HL-60/S4 treated with phorbol 12-myristate 13-acetate at 8.2 ng/mL for 4 days and 3 days (cell line): ENCODE results near the gene CYP39A1.

Experiments used
- in situ Hi-C: fragments of 300-500 bp; cut with MboI; formaldehyde crosslinking; loops from 2 replicates; pipeline ENCODE4 v1.15.0; 2022; ENCODE audit warnings: low sequenced_read_pairs

The CYP39A1 gene

GRCh38 chr6:46525583-46525982, 127.0 kb downstream of the CYP39A1 start:
- in situ Hi-C loops, result no loop called here

DNA sequence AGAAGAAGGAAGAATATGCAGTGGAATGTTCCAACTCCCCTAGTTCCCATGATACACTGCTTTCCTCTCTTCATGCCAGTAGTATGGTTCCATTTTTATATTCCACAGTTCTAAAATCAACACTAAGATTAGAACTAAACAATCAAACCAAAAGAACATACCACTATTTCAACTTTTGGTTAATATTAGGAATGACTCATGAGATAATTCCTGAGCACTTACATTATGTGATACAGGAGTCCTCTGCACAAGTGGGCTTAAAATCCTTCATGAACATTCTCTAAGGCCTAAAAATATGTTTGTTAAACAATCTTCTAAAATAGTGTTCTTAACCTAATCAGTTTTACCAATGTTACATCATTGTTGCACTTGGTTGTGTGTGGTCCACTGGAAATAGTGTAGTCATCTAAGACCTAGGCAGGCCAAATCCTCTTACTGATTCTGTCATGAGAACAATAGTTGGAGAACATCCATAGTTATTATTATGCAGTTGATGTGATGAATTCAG, 131.1 kb downstream of the CYP39A1 start:
- in situ Hi-C loops, result no loop called here

DNA sequence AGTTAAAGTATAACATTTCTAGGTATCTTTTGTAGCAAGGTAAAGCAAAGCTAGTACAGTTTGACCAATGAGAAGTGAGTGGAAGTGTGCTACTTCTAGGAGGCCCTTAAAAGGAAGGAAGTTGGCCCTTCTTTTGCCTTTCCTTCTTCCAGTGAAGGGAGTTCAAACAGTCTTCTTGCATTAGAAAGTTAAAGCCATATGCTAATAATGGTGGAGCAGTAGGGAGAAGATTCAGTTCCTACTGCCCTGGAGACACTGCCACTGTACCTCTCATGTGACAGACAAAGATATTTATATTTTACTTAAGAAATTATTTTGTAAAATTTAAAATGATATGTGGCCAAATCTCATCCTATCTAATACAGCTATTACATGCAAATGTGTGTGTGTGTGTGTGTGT, 135.4 kb downstream of the CYP39A1 start:
- in situ Hi-C loops, result no loop called here

- in situ Hi-C loops, result no loop called here
Measured at GRCh38 chr6:46513533-46513932, 139.1 kb downstream of the CYP39A1 start.

- in situ Hi-C loops, result no loop called here
Measured at GRCh38 chr6:46511320-46511719, 141.3 kb downstream of the CYP39A1 start.

DNA sequence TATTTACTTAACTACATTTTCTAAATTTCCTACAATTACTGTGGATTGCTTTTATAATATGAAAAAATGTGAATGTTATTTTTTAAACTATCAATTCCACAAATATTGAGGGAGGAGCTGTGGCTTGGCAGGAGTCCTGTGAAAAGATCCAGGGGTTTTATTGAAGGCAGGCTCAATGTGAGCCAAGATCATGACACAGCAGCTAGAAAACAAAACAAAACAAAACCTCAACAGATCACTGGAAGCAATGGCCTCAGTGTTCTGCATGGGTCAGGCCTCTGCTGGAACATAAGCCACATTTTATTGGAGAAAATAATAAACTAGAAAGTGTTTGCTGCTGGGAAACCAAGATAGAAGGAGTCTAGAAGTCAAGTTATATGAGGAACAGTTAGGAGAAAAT, 142.0 kb downstream of the CYP39A1 start:
- in situ Hi-C loops, result no loop called here

GRCh38 chr6:46509981-46510510, 142.6 kb downstream of the CYP39A1 start:
- in situ Hi-C loops, result no loop called here

GRCh38 chr6:46509063-46509462, 143.6 kb downstream of the CYP39A1 start:
- in situ Hi-C loops, result no loop called here

DNA sequence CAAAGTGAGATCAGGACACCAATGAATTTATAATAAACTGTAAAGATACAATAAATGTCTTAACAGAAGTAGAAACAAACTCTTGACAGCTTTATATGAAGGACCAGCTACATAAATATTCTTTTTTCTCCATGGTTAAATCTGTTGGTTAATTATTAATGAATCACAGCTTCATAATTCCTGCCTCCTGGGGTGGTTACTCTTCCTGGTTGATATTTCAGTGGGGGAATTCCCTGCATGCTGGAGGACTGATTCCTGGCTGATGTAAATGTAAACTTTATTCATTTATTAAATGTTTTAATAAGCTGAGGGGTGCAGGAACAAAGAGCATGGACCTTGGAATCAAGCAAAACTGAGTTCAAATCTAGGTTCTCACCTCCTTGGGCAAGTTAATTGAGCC, 145.2 kb downstream of the CYP39A1 start:
- in situ Hi-C loops, result no loop called here

- in situ Hi-C loops, result no loop called here
Measured at GRCh38 chr6:46505693-46506512, 146.7 kb downstream of the CYP39A1 start.

DNA sequence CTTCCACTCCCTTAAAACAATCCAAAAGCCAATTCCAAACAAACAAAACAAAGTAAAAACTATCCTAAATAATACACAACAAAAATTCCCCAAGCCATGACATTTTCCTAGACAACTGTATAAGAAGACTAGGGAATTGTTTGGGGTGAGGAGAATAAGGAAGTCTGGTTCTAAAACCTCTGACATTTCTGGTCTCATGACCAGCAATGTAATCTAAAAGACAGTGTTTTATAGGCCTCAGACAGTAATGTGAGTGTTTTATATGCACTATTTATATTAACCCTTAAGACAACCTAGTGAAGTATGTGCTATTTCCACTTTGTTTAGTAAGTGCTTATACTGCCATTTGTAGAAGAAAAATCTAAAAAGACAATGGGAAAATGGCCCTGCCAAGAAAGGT, 148.4 kb downstream of the CYP39A1 start:
- in situ Hi-C loops, result no loop called here

GRCh38 chr6:46502486-46503119, 150.0 kb downstream of the CYP39A1 start:
- in situ Hi-C loops, result no loop called here

DNA sequence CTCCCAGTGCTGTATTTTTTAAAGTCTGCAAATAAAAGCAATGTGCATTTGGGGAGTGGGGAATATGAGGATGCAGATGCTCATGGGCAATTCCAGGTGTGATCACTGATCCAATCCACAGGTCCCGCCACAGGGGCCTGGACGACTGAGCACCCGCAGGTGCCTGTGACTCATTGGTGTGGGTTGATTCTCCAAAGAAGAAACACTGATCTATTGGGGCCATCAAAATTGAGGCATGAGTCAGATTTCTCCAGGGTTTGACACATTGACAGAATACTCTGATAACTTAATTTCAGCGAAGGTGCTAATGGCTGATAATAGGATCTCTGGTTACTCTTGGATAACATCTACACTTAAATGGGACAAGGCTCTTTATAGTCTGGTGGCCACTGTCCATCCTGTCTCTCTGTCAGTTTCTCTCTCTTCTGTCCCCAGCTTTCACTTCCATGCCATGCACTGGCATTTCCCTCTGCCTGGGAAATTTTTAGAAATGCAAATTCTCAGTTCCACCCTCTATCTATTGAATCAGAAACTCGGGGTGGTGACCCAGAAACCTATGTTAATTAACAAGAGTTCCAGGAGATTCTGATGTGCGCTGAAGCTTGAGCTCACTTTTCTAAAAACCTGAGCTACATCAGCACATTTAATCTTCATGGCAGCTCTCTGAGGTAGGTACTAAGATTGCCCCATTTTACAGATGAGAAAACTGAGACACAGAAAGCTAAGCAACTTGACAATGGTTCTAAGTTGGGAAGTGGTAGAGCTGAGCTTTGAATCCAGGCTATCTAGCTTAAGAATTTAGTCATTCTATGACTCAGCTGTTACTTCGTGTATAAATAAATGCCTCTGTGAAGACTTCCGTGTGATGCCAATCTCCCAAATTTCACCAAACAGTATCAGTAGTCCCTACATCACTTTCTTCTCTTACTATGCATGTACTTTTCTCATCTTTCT, 151.2 kb downstream of the CYP39A1 start:
- in situ Hi-C loops, result no loop called here

- in situ Hi-C loops, result no loop called here
Measured at GRCh38 chr6:46500382-46500781, 152.2 kb downstream of the CYP39A1 start.
